ENCODE measurements around the gene VPS13D. TPM values are rescaled to one million over a fixed set of nuclear protein-coding genes. Genes with fewer than 3 reads are reported as not detected.

VPS13D gene
- 10 to 100 TPM; 27.3 to 27.5 TPM for total RNA-seq

GRCh38 chr1:12229835-12230548 lies at the start of gene VPS13D:
Gene VPS13D (plus strand): TSS chr1:12230030. CDS start chr1:12234267, 4,237 bp downstream.

Small RNAs within 50 kb of the gene (small RNA-seq; reads per million reads assigned to genes)
- 0 reads per million in 2 donors for gene MIR4632
- gene RF00156 = 0.13 to 0.81 reads per million in 2 donors
- gene SNORA59A = 0 reads per million in 2 donors

Other genes with a start within 250 kb of the VPS13D start
- gene MFN2, start 249.6 kb upstream of the VPS13D start, total RNA-seq = 10 to 100 TPM; 56.4 to 63.9 TPM
- gene MIIP, start 210.5 kb upstream of the VPS13D start, total RNA-seq = 10 to 100 TPM; 38.2 to 55.6 TPM
- not detected for gene TNFRSF8, start 166.7 kb upstream of the VPS13D start, total RNA-seq
- gene TNFRSF1B, start 63.0 kb upstream of the VPS13D start, total RNA-seq = 1 to 10 TPM; 4.7 to 7.6 TPM